PC-9 (cell line): ENCODE data around the gene CPLX4. TPM values are rescaled to one million over a fixed set of nuclear protein-coding genes. Genes with fewer than 3 reads are reported as not detected.

Source experiments
- BruUV-seq: library from RNA; stranded (reverse); fragments of 400-500 nt; replicated peaks from 2 replicates; lab custom pipeline; 2021; lab: Mats Ljungman, UMichigan
- CTCF ChIA-PET: fragments of 300-600 bp; sonication (Branson Sonifier 250); formaldehyde crosslinking; loops from one replicate; lab custom pipeline; 2022; ENCODE audit warnings: antibody characterized with exemption; lab: Charles Lee
- POLR2A ChIA-PET: fragments of 300-600 bp; sonication (Branson Sonifier 250); formaldehyde crosslinking; loops from one replicate; lab custom pipeline; 2022; ENCODE audit warnings: antibody characterized with exemption; ENCODE audit not compliant: unreplicated experiment; lab: Charles Lee
- DNase-seq, 2 experiments: peaks; one replicate each; pipeline versions ENCODE4 v3.0.0 to v3.0.0-alpha.2; 2015 to 2022; ENCODE audit warnings: mixed read lengths in 1 of 2
- H2AFZ ChIP-seq: fragments of 200-600 bp; sonication (generic); 2 replicates; pipeline ENCODE4 v1.8.1; 2017; ENCODE audit warnings: antibody characterized with exemption
- H3F3A ChIP-seq: fragments of 200-600 bp; sonication (generic); 2 replicates; pipeline ENCODE4 v1.8.1; 2017; ENCODE audit warnings: antibody characterized with exemption, mild to moderate bottlenecking, low read depth; ENCODE audit not compliant: insufficient read depth
- H3K27ac ChIP-seq: fragments of 200-600 bp; sonication (generic); 2 replicates; pipeline ENCODE4 v1.6.1; 2016; ENCODE audit warnings: mixed run types
- H3K27me3 ChIP-seq: fragments of 200-600 bp; sonication (generic); 2 replicates; pipeline ENCODE4 v1.6.1; 2016; ENCODE audit warnings: low read depth, mixed run types; ENCODE audit not compliant: insufficient read depth
- H3K36me3 ChIP-seq: fragments of 200-600 bp; sonication (generic); 2 replicates; pipeline ENCODE4 v1.6.1; 2016; ENCODE audit warnings: low read depth, mixed run types
- H3K4me1 ChIP-seq: fragments of 200-600 bp; sonication (generic); replicated peaks from 2 replicates; pipeline ENCODE4 v1.6.1; 2016; ENCODE audit warnings: mixed run types; ENCODE audit not compliant: insufficient read depth
- H3K4me2 ChIP-seq: fragments of 200-600 bp; sonication (generic); 2 replicates; pipeline ENCODE4 v1.6.1; 2017; ENCODE audit warnings: mixed run types
- H3K4me3 ChIP-seq: fragments of 200-600 bp; sonication (generic); 2 replicates; pipeline ENCODE4 v1.6.1; 2016; ENCODE audit warnings: mixed run types
- H3K79me2 ChIP-seq: fragments of 200-600 bp; sonication (generic); 2 replicates; pipeline ENCODE4 v1.6.1; 2017; ENCODE audit warnings: low read depth, mixed run types
- H3K9me2 ChIP-seq: fragments of 200-600 bp; sonication (generic); 2 replicates; pipeline ENCODE4 v1.8.1; 2017; ENCODE audit warnings: mild to moderate bottlenecking; ENCODE audit not compliant: insufficient read depth
- H3K9me3 ChIP-seq: fragments of 200-600 bp; sonication (generic); 2 replicates; pipeline ENCODE4 v1.8.1; 2016; ENCODE audit warnings: low read depth; ENCODE audit not compliant: insufficient read depth
- H4K20me1 ChIP-seq: fragments of 200-600 bp; sonication (generic); 2 replicates; pipeline ENCODE4 v1.8.1; 2017; ENCODE audit not compliant: insufficient read depth
- EZH2 ChIP-seq: fragments of 200-600 bp; sonication (generic); IDR thresholded peaks from 2 replicates; pipeline ENCODE4 v1.8.0; 2017; ENCODE audit warnings: antibody characterized with exemption, low read depth
- intact Hi-C: fragments of 100-400 bp; cut with micrococcal nuclease; formaldehyde crosslinking; loops from one replicate; pipeline ENCODE4 v1.10.0; 2022; ENCODE audit not compliant: unreplicated experiment
- total RNA-seq: library from RNA; stranded (reverse); gene quantifications from 2 replicates; pipeline ENCODE4 v1.2.3, GENCODE V29; 2021
- TF ChIP-seq, protein P1 (sequence below): fragments of 200-600 bp; sonication (generic); conservative IDR thresholded peaks from 2 replicates; pipeline ENCODE4 v1.6.1; 2017; ENCODE audit warnings: mixed run types, antibody characterized with exemption, mild to moderate bottlenecking, moderate library complexity

The CPLX4 gene
- total RNA-seq, 1 experiment from 2014 or later = not detected

DNA sequence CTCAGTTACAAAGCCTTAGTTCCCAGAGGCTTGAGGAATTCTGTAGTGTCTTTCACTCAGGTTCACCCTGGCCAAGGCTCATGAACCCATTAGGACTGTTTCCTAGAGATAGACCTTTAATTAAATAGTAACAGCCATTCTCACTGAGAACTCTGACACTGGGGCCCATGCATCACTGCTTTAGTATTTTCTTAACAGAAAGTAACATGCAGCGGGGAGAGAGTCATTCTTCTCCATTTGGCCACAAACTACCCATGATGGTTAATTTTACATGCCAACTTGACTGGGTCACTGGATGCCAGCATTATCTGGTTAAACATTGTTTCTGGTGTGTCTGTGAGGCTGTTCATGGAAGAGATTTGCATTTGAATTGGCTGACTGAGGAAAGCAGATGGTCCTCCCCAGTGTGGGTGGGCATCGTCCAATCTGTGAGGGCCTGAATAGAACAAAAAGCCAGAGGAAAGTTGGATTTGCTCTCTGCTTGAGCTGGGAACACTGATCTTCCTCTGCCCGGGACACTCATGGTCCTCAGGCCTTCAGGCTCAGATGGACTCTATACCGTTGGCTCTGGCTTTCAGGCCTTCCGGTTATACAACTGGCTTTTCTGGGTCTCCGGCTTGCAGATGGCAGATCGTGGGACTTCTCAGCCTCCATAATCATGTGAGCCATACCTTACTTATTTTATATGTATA is 5.6 kb upstream of the CPLX4 start:
- Histone ChIP-seq H3K79me2 (no peaks in the 10 kb centered on the region), H2AFZ (no peak overlapping the region), H4K20me1 (no peaks in the 10 kb centered on the region), H3K4me1 (no peaks in the 10 kb centered on the region), H3K4me2 (no peak overlapping the region), H3K9me3 (no peaks in the 10 kb centered on the region), H3K27ac (no peak overlapping the region), H3K4me3 (no peak overlapping the region), H3K9me2 (no peaks in the 10 kb centered on the region), H3K27me3 (no peaks in the 10 kb centered on the region), H3F3A (no peaks in the 10 kb centered on the region), H3K36me3 (peaks cover 15% of the 10 kb centered on the region)
- DNase-seq = no peak
- POLR2A ChIA-PET = no interaction called here
- no peak for TF ChIP-seq EZH2
- TF ChIP-seq, protein P1, sequence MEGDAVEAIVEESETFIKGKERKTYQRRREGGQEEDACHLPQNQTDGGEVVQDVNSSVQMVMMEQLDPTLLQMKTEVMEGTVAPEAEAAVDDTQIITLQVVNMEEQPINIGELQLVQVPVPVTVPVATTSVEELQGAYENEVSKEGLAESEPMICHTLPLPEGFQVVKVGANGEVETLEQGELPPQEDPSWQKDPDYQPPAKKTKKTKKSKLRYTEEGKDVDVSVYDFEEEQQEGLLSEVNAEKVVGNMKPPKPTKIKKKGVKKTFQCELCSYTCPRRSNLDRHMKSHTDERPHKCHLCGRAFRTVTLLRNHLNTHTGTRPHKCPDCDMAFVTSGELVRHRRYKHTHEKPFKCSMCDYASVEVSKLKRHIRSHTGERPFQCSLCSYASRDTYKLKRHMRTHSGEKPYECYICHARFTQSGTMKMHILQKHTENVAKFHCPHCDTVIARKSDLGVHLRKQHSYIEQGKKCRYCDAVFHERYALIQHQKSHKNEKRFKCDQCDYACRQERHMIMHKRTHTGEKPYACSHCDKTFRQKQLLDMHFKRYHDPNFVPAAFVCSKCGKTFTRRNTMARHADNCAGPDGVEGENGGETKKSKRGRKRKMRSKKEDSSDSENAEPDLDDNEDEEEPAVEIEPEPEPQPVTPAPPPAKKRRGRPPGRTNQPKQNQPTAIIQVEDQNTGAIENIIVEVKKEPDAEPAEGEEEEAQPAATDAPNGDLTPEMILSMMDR = no peak
- BruUV-seq = TSS peak; percentile 15
- intact Hi-C loops = no loop called here
- CTCF ChIA-PET = no interaction called here

DNA sequence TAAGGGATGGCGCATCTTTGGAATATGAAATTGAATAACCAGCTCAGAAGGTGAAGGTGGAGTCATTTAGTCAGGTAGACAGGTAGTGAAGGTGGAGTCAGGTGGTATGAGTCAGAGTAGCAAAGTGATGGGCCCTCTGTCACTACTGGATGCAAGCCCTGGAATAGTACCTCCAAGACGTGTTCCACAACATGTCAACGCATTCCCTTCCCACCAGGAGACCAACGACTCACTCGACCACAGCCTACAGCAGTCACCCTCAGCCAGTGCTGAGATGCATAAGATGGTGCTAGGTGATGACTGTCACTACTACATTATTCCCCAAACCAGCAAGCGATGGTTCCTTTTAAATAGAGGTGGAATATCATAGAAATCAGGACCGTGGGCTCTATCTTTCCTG is 6.8 kb downstream of the CPLX4 start:
- Histone ChIP-seq H3K27me3 (no peaks in the 10 kb centered on the region), H2AFZ (no peak overlapping the region), H4K20me1 (no peaks in the 10 kb centered on the region), H3K36me3 (no peaks in the 10 kb centered on the region), H3K27ac (no peak overlapping the region), H3K9me2 (no peaks in the 10 kb centered on the region), H3K4me2 (no peak overlapping the region), H3K79me2 (no peaks in the 10 kb centered on the region), H3K4me1 (no peaks in the 10 kb centered on the region), H3K9me3 (no peaks in the 10 kb centered on the region), H3K4me3 (no peak overlapping the region), H3F3A (no peaks in the 10 kb centered on the region)
- BruUV-seq = no TSS peak
- TF ChIP-seq, protein P1 = no peak
- TF ChIP-seq EZH2 = no peak
- intact Hi-C loops = no loop called here
- CTCF ChIA-PET = no interaction called here
- DNase-seq = peak in 1 of 2 experiments; percentile 47
- POLR2A ChIA-PET = no interaction called here

DNA sequence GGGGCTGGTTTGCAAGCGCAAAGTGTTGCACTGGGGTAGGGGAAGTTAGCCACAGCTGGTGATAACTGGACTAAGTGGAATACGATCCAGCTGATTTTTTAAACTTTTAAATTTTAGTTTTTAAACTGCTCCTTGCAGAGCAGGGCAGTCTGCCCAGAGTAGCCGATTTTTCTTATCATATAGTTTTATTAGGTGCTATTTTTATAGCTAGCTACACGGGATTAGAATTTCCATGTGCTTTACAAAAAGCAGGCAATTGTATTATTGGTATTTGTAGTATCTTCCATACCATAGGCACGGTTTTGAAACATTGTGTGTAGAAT is 9.6 kb downstream of the CPLX4 start:
- no peak overlapping the region for H3K27ac ChIP-seq
- ChIA-PET CTCF (interaction anchor here (2.4 kb wide), 1 partner anchor 94 kb away, joined by 26 read pairs; no protein-coding TSS in a partner anchor), POLR2A (no interaction called here)
- no peaks in the 10 kb centered on the region for H3K9me3 ChIP-seq
- no peaks in the 10 kb centered on the region for H3K9me2 ChIP-seq
- peak overlapping the region; percentile 82 for H3K4me2 ChIP-seq
- H3F3A ChIP-seq = no peaks in the 10 kb centered on the region
- no peak for DNase-seq
- no peaks in the 10 kb centered on the region for H4K20me1 ChIP-seq
- no peaks in the 10 kb centered on the region for H3K27me3 ChIP-seq
- H2AFZ ChIP-seq = peak overlapping the region; percentile 69; the same call in 1 of the 2 replicates
- BruUV-seq = no TSS peak
- TF ChIP-seq EZH2 = no peak
- TF ChIP-seq, protein P1 = no peak
- peak overlapping the region; percentile 44; the same call in 1 of the 2 replicates for H3K4me3 ChIP-seq
- intact Hi-C loops = loop anchor here (2.0 kb wide), 2 partner anchors 60 to 94 kb away; no protein-coding TSS in a partner anchor
- no peaks in the 10 kb centered on the region for H3K79me2 ChIP-seq
- H3K4me1 ChIP-seq = no peaks in the 10 kb centered on the region
- no peaks in the 10 kb centered on the region for H3K36me3 ChIP-seq
